ENCODE measurements around the gene PPP1R2B.

GRCh38 chr5:156851880-156852279 lies 1.8 kb downstream of the PPP1R2B start:
- TF ChIP-seq CTCF (conservative IDR thresholded peaks at IDR 0.05) (no peak), EZH2 (IDR thresholded peaks at IDR 0.05; ENCODE audit: low read depth) (no peak)
